ENCODE measurements around the gene UCN2.

The UCN2 gene

GRCh38 chr3:48588230-48588629 lies 24.6 kb upstream of the UCN2 start:
- no peak for DNase-seq

DNA sequence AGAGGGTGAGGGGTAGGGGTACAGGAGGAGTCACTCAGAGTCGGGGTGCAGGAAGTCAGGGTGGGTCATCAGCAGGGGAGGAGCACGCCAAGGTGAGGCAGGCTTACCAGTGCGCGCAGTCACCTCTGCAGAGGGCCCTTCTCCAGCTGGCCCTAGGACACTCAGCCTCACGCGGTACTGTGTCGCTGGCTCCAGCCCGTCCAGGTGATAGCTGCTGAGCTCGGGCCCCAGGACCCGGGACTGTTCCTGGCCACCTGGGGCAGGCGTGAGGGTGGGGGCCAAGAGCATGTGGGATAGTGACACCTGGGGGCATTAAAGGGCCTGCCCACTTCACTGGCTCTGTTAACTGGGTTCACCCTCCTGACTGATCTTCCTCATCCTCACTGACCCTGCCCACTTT lies 24.1 kb upstream of the UCN2 start:
- DNase-seq, result no peak

GRCh38 chr3:48585411-48585810 lies 21.8 kb upstream of the UCN2 start:
- DNase-seq, result no peak

DNA sequence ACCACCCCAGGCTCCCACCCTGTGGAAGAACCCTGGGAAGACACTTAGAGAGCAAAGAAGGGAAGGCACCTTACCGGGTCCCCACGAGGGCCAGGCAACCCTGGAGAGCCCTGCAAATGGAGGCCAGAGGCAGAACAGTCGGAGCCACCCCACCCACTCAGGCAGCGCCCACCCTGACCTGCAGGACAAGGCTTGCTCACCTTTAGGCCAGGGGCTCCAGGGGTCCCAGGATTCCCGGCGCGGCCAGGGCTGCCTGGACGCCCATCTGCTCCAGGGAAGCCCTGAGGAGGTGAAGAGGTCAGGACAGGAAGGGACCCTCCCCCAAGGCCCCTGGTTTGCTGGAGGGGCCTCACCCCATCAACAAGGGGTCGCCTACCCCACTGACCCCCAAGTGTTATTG lies 21.3 kb upstream of the UCN2 start:
- DNase-seq, result no peak

- DNase-seq, result no peak
These were observed 18.3 kb upstream of the UCN2 start for GRCh38 chr3:48581621-48582481.

GRCh38 chr3:48576647-48577046 lies 13.1 kb upstream of the UCN2 start:
- no peak for DNase-seq

DNA sequence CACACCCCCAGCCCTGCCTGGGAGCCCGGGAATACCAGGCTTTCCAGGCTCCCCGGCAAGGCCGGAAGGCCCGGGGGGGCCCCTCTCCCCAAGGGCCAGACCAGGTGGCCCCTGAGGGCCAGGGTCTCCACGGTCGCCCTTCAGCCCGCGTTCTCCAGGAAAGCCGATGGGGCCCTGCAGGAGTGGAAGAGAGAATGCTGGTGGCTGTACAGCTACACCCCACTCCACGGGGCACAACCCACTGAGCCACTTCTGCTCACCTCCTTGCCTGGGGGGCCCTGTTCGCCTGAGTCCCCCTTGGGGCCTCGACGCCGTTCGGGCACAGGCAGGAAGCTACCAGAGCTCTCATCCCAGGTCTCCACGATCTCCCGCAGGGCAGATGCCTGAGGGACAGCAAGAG lies 11.8 kb upstream of the UCN2 start:
- no peak for DNase-seq

- DNase-seq, result no peak
These were observed 10.5 kb upstream of the UCN2 start for GRCh38 chr3:48573973-48574585.

- DNase-seq, result no peak
These were observed 8.9 kb upstream of the UCN2 start for GRCh38 chr3:48572517-48572916.

GRCh38 chr3:48571938-48572337 lies 8.4 kb upstream of the UCN2 start:
- no peak for DNase-seq

GRCh38 chr3:48569808-48570450 lies 6.3 kb upstream of the UCN2 start:
- no peak for DNase-seq

GRCh38 chr3:48569400-48569799 lies 5.8 kb upstream of the UCN2 start:
- DNase-seq, result no peak

GRCh38 chr3:48568476-48568875 lies 4.9 kb upstream of the UCN2 start:
- DNase-seq, result no peak

DNA sequence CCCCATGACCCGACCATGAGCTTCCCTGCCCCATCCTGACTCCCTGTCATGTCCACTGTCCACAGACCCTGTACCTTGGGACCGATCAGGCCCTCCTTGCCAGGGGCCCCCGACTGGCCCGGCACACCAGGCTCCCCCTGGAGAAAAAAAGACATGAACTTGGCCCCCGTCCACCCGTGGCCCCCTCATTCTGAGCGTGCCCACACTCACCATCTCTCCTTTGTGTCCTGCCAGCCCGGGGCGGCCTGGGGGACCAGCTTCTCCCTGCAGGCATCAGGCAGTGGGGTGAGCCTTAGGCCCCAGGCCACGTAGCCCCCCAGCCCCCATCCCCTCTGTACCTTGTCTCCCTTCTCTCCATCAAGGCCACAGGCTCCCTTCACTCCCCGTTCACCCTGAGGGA lies 3.9 kb upstream of the UCN2 start:
- no peak for DNase-seq

DNA sequence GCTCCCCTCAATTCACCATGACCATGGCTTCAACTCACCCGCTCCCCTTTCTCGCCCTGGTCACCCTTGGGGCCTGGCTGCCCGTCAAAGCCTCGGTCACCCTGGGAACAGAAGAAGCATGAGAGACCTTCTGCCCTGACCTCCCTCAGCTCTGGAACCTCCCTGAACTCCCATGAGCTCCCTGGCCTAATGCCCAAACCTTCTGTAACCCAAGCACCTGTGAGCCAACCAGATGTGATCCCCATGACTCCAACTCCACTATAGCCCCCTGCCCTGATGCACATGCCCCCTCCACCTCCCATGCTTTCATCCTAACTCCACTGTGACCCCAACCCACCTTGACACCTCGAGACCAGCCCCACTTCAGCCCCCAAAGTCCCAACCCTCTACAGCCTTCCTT lies 3.5 kb upstream of the UCN2 start:
- no peak for DNase-seq

- no peak for DNase-seq
These were observed 2.8 kb upstream of the UCN2 start for GRCh38 chr3:48566401-48566760.

DNA sequence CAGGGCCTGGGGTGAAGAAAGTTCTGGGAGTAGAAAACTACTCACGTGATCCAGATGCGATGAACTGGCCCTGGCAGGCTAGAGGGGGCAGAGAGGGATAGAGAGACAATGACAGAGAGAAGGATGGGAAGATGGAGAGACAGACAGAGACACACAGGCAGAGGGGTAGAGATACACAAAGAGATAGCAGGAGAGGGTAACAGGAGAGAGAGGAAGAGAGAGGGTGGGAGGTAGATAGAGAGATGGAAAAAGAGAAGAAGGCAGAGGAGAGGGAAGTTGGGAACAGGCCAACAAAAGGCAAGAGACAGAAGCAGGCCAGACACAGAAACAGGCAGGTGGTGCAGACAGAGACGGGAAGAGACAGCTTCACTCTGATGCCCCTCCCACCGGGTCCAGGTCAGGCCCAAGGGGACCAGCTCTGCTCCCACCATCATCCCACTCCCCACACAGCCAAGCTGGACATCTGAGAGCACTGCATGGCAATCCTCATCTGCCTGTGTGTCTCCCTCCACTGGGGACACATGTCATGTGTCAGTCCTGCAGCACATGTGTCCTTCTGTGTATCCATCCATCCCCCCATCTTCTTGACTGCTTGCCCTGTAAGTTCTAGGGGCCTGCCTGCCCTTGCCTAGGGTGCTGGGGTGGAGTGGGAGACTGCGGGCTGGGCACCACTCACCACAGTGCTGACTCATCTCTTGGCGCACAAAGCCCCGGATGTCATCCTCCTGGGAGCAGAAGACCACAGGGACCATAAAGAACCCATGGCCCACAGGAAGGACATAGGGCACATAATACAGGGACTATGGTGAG lies 2.2 kb upstream of the UCN2 start:
- no peak for DNase-seq

- DNase-seq, result no peak
These were observed 1.6 kb upstream of the UCN2 start for GRCh38 chr3:48565186-48565585.

DNA sequence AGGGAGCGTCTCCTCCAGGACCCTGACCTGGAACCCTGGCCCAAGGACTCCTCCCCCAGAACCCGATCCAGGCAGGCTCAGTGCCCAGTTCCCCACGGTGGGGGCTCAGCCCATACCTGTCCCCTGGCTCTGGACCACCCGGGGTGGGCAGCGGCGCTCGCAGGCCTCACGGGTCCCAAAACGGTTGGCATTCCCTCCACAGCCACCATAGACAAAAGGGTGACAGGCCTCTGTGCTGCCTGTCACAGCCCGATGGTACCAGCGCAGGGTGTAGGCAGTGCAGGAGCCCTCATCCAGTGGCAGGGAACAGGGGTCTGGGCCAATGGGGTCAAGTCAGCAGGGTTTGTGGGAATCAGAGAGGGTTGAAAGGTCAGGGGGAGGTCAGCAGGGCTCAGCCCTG lies 1.1 kb upstream of the UCN2 start:
- DNase-seq, result no peak

DNA sequence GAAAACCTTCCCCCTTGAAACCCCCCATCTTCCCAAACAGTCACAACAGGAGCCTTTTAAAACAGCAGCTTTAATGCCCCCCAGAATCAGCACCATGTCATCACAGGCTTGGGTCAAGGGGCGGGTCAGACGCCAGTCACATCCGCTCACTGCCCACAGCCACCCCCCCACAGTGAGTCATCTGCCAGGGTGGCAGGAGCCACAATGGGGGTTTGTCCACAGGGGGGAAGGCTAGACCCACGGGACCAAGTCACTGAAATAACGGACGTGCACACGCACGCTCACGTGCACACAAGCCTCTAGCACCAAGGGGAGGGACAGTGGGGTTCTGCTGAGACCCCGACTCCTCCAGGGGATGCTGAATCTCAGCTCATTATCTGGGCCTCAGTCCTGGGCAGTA lies 441 bp upstream of the UCN2 start:
- DNase-seq, result no peak

DNA sequence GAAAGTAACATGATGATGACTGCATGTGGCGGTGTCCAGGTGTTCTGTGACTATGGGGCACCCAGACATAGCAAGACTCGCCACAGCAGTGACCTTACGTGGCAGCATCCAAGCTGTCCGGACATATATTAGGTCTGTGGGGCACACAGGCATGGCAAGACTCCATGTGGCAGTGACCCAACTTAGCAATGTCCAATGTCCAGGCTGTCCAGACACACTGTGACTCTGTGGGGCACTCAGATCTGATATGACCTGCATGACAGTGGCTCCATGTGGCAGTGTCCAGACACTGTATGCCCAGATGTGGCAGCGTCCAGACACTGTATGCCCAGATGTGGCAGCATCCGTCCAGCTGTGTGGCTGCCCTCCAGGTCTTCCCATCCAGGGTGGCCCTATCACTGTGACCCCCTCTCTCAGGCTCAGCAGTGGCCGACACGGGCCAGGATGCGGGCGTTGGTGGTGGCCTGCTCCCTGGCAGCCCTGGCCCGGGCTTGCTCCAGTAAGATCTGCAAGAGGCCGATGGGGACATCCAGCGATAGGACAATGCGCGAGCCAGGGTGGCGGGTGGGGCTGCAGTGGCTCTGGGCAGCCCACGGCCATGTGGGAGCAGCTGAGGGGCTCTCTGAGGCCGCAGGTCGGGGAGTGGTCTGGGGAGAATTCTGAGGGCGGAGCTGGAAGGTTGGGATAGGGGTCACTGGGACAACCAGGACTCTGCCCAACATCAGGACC lies 1.1 kb downstream of the UCN2 start:
- no peak for DNase-seq

- DNase-seq, result no peak
These were observed 2.4 kb downstream of the UCN2 start for GRCh38 chr3:48561045-48561736.

All from stimulated activated CD4-positive, alpha-beta T cell treated with anti-CD3 and anti-CD28 coated beads, Interleukin-4, amount 100 ng/mL, for 24 hours (primary cell).